ENCODE data around the gene WFIKKN1.

The WFIKKN1 gene

DNA sequence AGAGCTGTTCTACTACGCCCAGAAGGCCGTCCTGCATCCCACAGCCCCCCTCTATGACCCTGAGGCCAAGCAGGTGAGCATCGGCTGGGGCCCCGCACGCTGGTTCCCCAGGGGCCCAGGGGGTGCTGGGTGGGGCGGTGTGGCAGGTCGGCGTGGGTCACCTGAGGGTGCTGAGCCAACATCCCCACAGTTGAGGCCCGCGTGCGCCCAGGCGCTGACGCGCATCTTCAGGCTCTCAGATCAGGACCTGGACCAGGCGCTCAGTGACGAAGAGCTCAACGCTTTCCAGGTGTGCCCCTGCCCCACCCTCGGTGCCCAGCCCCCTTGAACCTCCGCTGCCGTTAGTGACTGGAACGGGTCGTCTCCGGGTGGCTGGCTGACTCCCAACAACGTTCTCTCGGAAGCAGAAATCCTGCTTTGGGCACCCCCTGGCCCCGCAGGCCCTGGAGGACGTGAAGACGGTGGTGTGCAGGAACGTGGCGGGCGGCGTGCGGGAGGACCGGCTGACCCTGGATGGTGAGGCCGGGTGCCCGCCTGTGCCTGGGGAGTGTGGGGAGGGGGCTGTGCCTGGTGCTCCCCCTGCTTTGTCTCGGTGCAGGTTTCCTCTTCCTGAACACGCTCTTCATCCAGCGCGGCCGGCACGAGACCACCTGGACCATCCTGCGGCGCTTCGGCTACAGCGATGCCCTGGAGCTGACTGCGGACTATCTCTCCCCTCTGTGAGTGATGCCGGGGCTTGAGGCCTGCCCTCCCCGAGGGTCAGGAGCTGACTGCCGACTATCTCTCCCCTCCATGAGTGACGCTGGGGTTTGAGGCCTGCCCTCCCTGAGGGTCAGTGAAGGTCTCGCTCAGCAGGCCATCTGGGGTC, 39.9 kb downstream of the WFIKKN1 start:
- TF ChIP-seq CTCF (IDR thresholded peaks at IDR 0.05; ENCODE audit: insufficient read depth, low read depth, low read length, missing control alignments): no peak
- H3K4me3 ChIP-seq (ENCODE audit: low read depth, low read length): no peak overlapping the region
- DNase-seq (ENCODE audit: low read depth): no peak

GRCh38 chr16:671353-672131, 40.8 kb downstream of the WFIKKN1 start:
- H3K4me3 ChIP-seq (ENCODE audit: low read depth, low read length): no peak overlapping the region
- DNase-seq (ENCODE audit: low read depth): no peak
- no peak for TF ChIP-seq CTCF (IDR thresholded peaks at IDR 0.05; ENCODE audit: insufficient read depth, low read depth, low read length, missing control alignments)

GRCh38 chr16:672371-672770, 41.6 kb downstream of the WFIKKN1 start:
- no peak for TF ChIP-seq CTCF (IDR thresholded peaks at IDR 0.05; ENCODE audit: insufficient read depth, low read depth, low read length, missing control alignments)
- no peak overlapping the region for H3K4me3 ChIP-seq (ENCODE audit: low read depth, low read length)
- DNase-seq (ENCODE audit: low read depth): no peak

- no peak for TF ChIP-seq CTCF (IDR thresholded peaks at IDR 0.05; ENCODE audit: insufficient read depth, low read depth, low read length, missing control alignments)
- no peak for DNase-seq (ENCODE audit: low read depth)
- no peak overlapping the region for H3K4me3 ChIP-seq (ENCODE audit: low read depth, low read length)
Measured at GRCh38 chr16:672851-673250, 42.1 kb downstream of the WFIKKN1 start.

GRCh38 chr16:673399-673991, 42.7 kb downstream of the WFIKKN1 start:
- H3K4me3 ChIP-seq (ENCODE audit: low read depth, low read length): no peak overlapping the region
- no peak for DNase-seq (ENCODE audit: low read depth)
- no peak for TF ChIP-seq CTCF (IDR thresholded peaks at IDR 0.05; ENCODE audit: insufficient read depth, low read depth, low read length, missing control alignments)

- TF ChIP-seq CTCF (IDR thresholded peaks at IDR 0.05; ENCODE audit: insufficient read depth, low read depth, low read length, missing control alignments): no peak
- no peak overlapping the region for H3K4me3 ChIP-seq (ENCODE audit: low read depth, low read length)
- DNase-seq (ENCODE audit: low read depth): no peak
Measured at GRCh38 chr16:674214-674881, 43.6 kb downstream of the WFIKKN1 start.

All from GM12865 (cell line).